ENCODE results near the gene IL6ST.
"Not testable (repeated sequence)": the region's sequence is repeated elsewhere in the genome, so short reads cannot be mapped to it uniquely, and the experiment has no call there.

Gene IL6ST

GRCh38 chr5:55965525-55965924, 29.2 kb downstream of the IL6ST start:
- no peak for DNase-seq (ENCODE audit: low read depth)

- no peak for DNase-seq (ENCODE audit: low read depth)
Observed at GRCh38 chr5:55960779-55961178, 34.0 kb downstream of the IL6ST start.

GRCh38 chr5:55959208-55959607, 35.6 kb downstream of the IL6ST start:
- no peak for DNase-seq (ENCODE audit: low read depth)

GRCh38 chr5:55941154-55941553, 53.6 kb downstream of the IL6ST start:
- DNase-seq (ENCODE audit: low read depth) = not testable (repeated sequence)

GRCh38 chr5:55937598-55937997, 57.2 kb downstream of the IL6ST start:
- not testable (repeated sequence) for DNase-seq (ENCODE audit: low read depth)

GRCh38 chr5:55936100-55936693, 58.6 kb downstream of the IL6ST start:
- peak; percentile 55 for DNase-seq (ENCODE audit: low read depth)

- DNase-seq (ENCODE audit: low read depth) = no peak
Observed at GRCh38 chr5:55935371-55935770, 59.4 kb downstream of the IL6ST start.

GRCh38 chr5:55934720-55935119, 60.0 kb downstream of the IL6ST start:
- DNase-seq (ENCODE audit: low read depth) = no peak

GRCh38 chr5:55934115-55934613, 60.6 kb downstream of the IL6ST start:
- DNase-seq (ENCODE audit: low read depth) = no peak

- no peak for DNase-seq (ENCODE audit: low read depth)
Observed at GRCh38 chr5:55933377-55934114, 61.2 kb downstream of the IL6ST start.

- DNase-seq (ENCODE audit: low read depth) = no peak
Observed at GRCh38 chr5:55932700-55933099, 62.1 kb downstream of the IL6ST start.

GRCh38 chr5:55929020-55929799, 65.6 kb downstream of the IL6ST start:
- DNase-seq (ENCODE audit: low read depth) = no peak

GRCh38 chr5:55927861-55928655, 66.7 kb downstream of the IL6ST start:
- no peak for DNase-seq (ENCODE audit: low read depth)

- DNase-seq (ENCODE audit: low read depth) = no peak
Observed at GRCh38 chr5:55926476-55926875, 68.3 kb downstream of the IL6ST start.

- DNase-seq (ENCODE audit: low read depth) = no peak
Observed at GRCh38 chr5:55925712-55926111, 69.1 kb downstream of the IL6ST start.

- DNase-seq (ENCODE audit: low read depth) = no peak
Observed at GRCh38 chr5:55925181-55925580, 69.6 kb downstream of the IL6ST start.

GRCh38 chr5:55924744-55925143, 70.0 kb downstream of the IL6ST start:
- no peak for DNase-seq (ENCODE audit: low read depth)

- no peak for DNase-seq (ENCODE audit: low read depth)
Observed at GRCh38 chr5:55923865-55924500, 70.8 kb downstream of the IL6ST start.

- no peak for DNase-seq (ENCODE audit: low read depth)
Observed at GRCh38 chr5:55923177-55923771, 71.5 kb downstream of the IL6ST start.

GRCh38 chr5:55921617-55922016, 73.1 kb downstream of the IL6ST start:
- DNase-seq (ENCODE audit: low read depth) = no peak

GRCh38 chr5:55920784-55921183, 74.0 kb downstream of the IL6ST start:
- no peak for DNase-seq (ENCODE audit: low read depth)

Measured in stimulated activated CD8-positive, alpha-beta memory T cell treated with anti-CD3 and anti-CD28 coated beads, Interleukin-15, amount 100 ng/mL, for 1 hour (primary cell).